Prostate gland (tissue), 2 donors: Measurements from ENCODE around the gene EPHA5. TPM values are rescaled to one million over a fixed set of nuclear protein-coding genes. Genes with fewer than 3 reads are reported as not detected.

Experiments
- DNase-seq: peaks from one replicate; pipeline ENCODE4 v3.0.0-alpha.2; 2019; ENCODE audit warnings: low spot score
- H3K27ac ChIP-seq, 2 donors: fragments of 200-600 bp; sonication (generic); 2 replicates each; pipeline ENCODE4 v1.5.1; 2017 to 2019
- H3K27me3 ChIP-seq: fragments of 200-600 bp; sonication (generic); replicated peaks from 2 replicates; pipeline ENCODE4 v1.5.1; 2019; ENCODE audit not compliant: insufficient read depth
- H3K36me3 ChIP-seq, 2 donors: fragments of 200-600 bp; sonication (generic); 1 replicate in 1 of 2; 2 replicates in 1 of 2; pipeline versions ENCODE4 v1.5.1 to v1.8.1; 2017 to 2019
- H3K4me1 ChIP-seq: fragments of 200-600 bp; sonication (generic); replicated peaks from 2 replicates; pipeline ENCODE4 v1.5.1; 2019
- H3K4me3 ChIP-seq, 2 donors: fragments of 200-600 bp; sonication (generic); 2 replicates each; pipeline ENCODE4 v1.5.1; 2017 to 2019
- H3K9me3 ChIP-seq: fragments of 200-600 bp; sonication (generic); 2 replicates; pipeline ENCODE4 v1.5.1; 2017
- CTCF ChIP-seq, 4 experiments: fragments of 200-600 bp in 2 of 4; fragments of 450-650 bp in 2 of 4; sonication (generic) in 2 of 4; IDR thresholded peaks; 1 replicate in 3 of 4; 2 replicates in 1 of 4; pipeline ENCODE4 v1.5.1; 2016 to 2019; ENCODE audit warnings: antibody characterized with exemption in 4 of 4, mild to moderate bottlenecking in 2 of 4, moderate library complexity in 2 of 4
- POLR2A ChIP-seq: fragments of 450-650 bp; IDR thresholded peaks from one replicate; pipeline ENCODE4 v1.6.1; 2016; ENCODE audit warnings: antibody characterized with exemption, mild to moderate bottlenecking
- POLR2AphosphoS5 ChIP-seq: sonication (generic); formaldehyde crosslinking; IDR thresholded peaks from one replicate; pipeline ENCODE4 v1.6.1; 2017; ENCODE audit warnings: antibody characterized with exemption
- WGBS: methylation state at CpG from one replicate; pipeline ENCODE4 v1.1.5; 2018; 5-methylcytosine and 5-hydroxymethylcytosine counted together
- intact Hi-C: fragments of 100-400 bp; cut with DNase I; formaldehyde crosslinking; loops from one replicate; pipeline ENCODE4 v1.14.2; 2022
- total RNA-seq, 2 donors: library from RNA; depleted of rRNA; stranded (reverse); fragments of >200 nt; gene quantifications; one replicate each; pipeline ENCODE4 v1.1.0, GENCODE V29; 2016

Gene EPHA5
- total RNA-seq, 2 donors from 2014 or later, result 2.2 to 11.0 TPM

GRCh38 chr4:65635051-65635821 is 35.1 kb downstream of the EPHA5 start:
- no peak for DNase-seq
- Histone ChIP-seq H3K27ac (no peak overlapping the region), H3K9me3 (no peaks in the 10 kb centered on the region), H3K4me3 (no peak overlapping the region), H3K4me1 (no peaks in the 10 kb centered on the region), H3K36me3 (no peaks in the 10 kb centered on the region), H3K27me3 (no peaks in the 10 kb centered on the region)
- intact Hi-C loops, result no loop called here
- TF ChIP-seq POLR2A (no peak), CTCF (IDR thresholded peaks at IDR 0.05) (no peak), POLR2AphosphoS5 (no peak)
- WGBS, result 32% methylated on average over 3 of the region's 3 CpGs

- no peak for DNase-seq
- Histone ChIP-seq H3K27ac (no peak overlapping the region), H3K4me3 (no peak overlapping the region), H3K36me3 (no peaks in the 10 kb centered on the region), H3K9me3 (peaks cover 3% of the 10 kb centered on the region), H3K27me3 (no peaks in the 10 kb centered on the region), H3K4me1 (no peaks in the 10 kb centered on the region)
- TF ChIP-seq POLR2A, result no peak
- no peak for TF ChIP-seq CTCF (IDR thresholded peaks at IDR 0.05)
- TF ChIP-seq POLR2AphosphoS5, result no peak
- intact Hi-C loops, result no loop called here
Measured at GRCh38 chr4:65624651-65625050, 45.6 kb downstream of the EPHA5 start.

GRCh38 chr4:65623506-65623905 is 46.8 kb downstream of the EPHA5 start:
- 43% methylated on average over 1 of the region's 1 CpG for WGBS
- Histone ChIP-seq H3K4me3 (no peak overlapping the region), H3K36me3 (no peaks in the 10 kb centered on the region), H3K27me3 (no peaks in the 10 kb centered on the region), H3K4me1 (no peaks in the 10 kb centered on the region), H3K27ac (no peak overlapping the region), H3K9me3 (peaks cover 3% of the 10 kb centered on the region)
- no peak for TF ChIP-seq POLR2A
- TF ChIP-seq CTCF (IDR thresholded peaks at IDR 0.05), result no peak
- no peak for TF ChIP-seq POLR2AphosphoS5
- DNase-seq, result no peak
- intact Hi-C loops, result no loop called here

- intact Hi-C loops, result no loop called here
- Histone ChIP-seq H3K4me1 (no peaks in the 10 kb centered on the region), H3K27ac (no peak overlapping the region), H3K27me3 (no peaks in the 10 kb centered on the region), H3K36me3 (no peaks in the 10 kb centered on the region), H3K9me3 (peaks cover 3% of the 10 kb centered on the region), H3K4me3 (no peak overlapping the region)
- TF ChIP-seq POLR2A, result no peak
- TF ChIP-seq POLR2AphosphoS5, result no peak
- no peak for TF ChIP-seq CTCF (IDR thresholded peaks at IDR 0.05)
- 65% methylated on average over 1 of the region's 1 CpG for WGBS
- no peak for DNase-seq
Measured at GRCh38 chr4:65617416-65617815, 52.9 kb downstream of the EPHA5 start.

GRCh38 chr4:65604515-65604914 is 65.8 kb downstream of the EPHA5 start:
- DNase-seq, result no peak
- WGBS, result 65% methylated on average over 1 of the region's 1 CpG
- Histone ChIP-seq H3K9me3 (no peaks in the 10 kb centered on the region), H3K27me3 (no peaks in the 10 kb centered on the region), H3K36me3 (no peaks in the 10 kb centered on the region), H3K4me1 (no peaks in the 10 kb centered on the region), H3K27ac (no peak overlapping the region), H3K4me3 (no peak overlapping the region)
- intact Hi-C loops, result no loop called here
- no peak for TF ChIP-seq POLR2A
- TF ChIP-seq CTCF (IDR thresholded peaks at IDR 0.05), result no peak
- TF ChIP-seq POLR2AphosphoS5, result no peak
